ENCODE measurements around the gene VPS39. TPM values are rescaled to one million over a fixed set of nuclear protein-coding genes. Genes with fewer than 3 reads are reported as not detected.

The VPS39 gene
- total RNA-seq, 1 donor from 2014 or later = 81.7 TPM

DNA sequence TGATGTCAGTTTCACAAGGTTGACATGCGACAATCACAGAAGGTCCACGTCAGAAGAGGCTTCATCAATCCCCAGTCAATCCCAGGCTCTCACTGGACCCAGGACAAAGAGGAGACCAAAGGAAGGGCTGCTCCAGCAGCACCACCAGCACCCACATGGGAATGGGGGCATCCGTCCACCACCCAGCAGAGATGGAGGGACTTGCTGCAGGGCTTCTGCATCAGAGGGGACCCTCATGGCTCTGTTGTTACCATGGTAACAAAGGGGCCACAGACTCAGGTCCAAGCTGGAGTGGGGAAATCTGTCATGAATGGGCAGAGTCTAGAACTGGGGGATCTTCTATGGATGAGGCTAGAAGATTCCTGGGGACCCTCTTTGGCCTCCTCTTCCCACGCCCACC, 64.7 kb downstream of the VPS39 start:
- peaks cover 30% of the 10 kb centered on the region for H3K27me3 Mint-ChIP-seq (ENCODE audit: unreplicated experiment)
- no peak overlapping the region for H3K4me3 Mint-ChIP-seq (ENCODE audit: unreplicated experiment)
- no peak for TF ChIP-seq CTCF (IDR thresholded peaks at IDR 0.05)
- no peaks in the 10 kb centered on the region for H3K4me1 Mint-ChIP-seq (ENCODE audit: unreplicated experiment)
- no peak overlapping the region for H3K27ac Mint-ChIP-seq (ENCODE audit: unreplicated experiment)
- no peak for DNase-seq (ENCODE audit: extremely low spot score, unreplicated experiment)
- H3K9me3 Mint-ChIP-seq (ENCODE audit: unreplicated experiment) = no peaks in the 10 kb centered on the region
- no peaks in the 10 kb centered on the region for H3K36me3 Mint-ChIP-seq (ENCODE audit: unreplicated experiment)

GRCh38 chr15:42141795-42142667, 66.1 kb downstream of the VPS39 start:
- no peak for DNase-seq (ENCODE audit: extremely low spot score, unreplicated experiment)
- H3K27me3 Mint-ChIP-seq (ENCODE audit: unreplicated experiment) = peaks cover 30% of the 10 kb centered on the region
- no peak overlapping the region for H3K4me3 Mint-ChIP-seq (ENCODE audit: unreplicated experiment)

DNA sequence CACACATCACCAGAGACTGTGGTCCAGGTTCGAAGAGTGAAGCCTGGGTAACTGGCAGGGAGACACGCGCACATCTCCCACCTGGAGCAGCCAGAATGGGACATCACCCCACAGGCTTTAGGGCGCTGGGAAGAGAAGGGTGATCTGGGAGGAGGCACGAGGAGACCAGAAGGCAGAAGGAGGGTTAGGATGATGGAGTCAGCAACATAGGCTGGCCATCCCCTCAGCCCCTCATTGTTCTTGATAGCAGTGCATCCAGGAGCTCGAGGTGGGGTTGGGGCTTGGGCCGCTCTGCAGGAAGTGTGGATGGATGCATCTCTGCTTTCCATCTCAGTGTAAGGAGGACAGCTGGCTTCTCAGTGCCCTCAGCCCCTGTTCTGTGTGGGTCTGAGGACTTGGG, 66.9 kb downstream of the VPS39 start:
- DNase-seq (ENCODE audit: extremely low spot score, unreplicated experiment) = no peak
- no peak overlapping the region for H3K27ac Mint-ChIP-seq (ENCODE audit: unreplicated experiment)

More at GRCh38 chr15:42141795-42142667, 66.1 kb downstream of the VPS39 start:
- Mint-ChIP-seq H3K27ac (ENCODE audit: unreplicated experiment) (no peak overlapping the region), H3K4me1 (ENCODE audit: unreplicated experiment) (no peaks in the 10 kb centered on the region), H3K36me3 (ENCODE audit: unreplicated experiment) (no peaks in the 10 kb centered on the region), H3K9me3 (ENCODE audit: unreplicated experiment) (no peaks in the 10 kb centered on the region)
- no peak for TF ChIP-seq CTCF (IDR thresholded peaks at IDR 0.05)

DNA sequence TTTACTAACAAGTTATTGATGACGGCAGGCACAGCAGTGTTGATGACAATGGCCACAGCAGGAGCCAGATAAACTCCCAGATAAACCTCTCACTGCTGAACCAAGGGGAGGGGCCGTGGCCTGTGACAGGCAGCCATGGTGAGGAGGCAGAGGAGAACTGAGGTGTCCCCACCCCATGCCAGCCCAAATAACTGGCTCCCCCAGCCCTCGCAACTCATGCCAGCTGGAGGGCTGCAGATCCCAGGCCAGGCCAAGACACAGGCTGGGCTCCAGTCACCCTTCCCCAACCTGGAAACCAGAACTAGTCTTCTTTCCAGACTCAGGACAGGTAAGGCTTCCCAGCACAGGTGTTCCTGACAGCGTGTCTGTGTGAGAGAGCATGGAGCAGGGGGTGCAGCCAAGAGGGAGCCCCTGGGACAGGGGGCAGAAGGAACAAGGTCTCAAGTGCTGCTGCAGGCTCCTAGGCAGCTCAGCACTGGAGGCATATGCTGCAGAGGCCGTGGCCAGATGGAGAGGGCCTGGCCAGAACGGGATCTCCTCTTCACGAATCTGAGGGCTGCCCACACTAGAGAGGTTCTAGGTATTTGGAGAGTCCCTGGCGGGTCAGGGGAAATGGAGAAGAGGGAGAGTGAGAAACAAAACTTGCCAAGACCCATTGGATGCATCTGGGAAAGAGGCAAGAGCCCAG, 67.6 kb downstream of the VPS39 start:
- H3K27me3 Mint-ChIP-seq (ENCODE audit: unreplicated experiment) = peaks cover 30% of the 10 kb centered on the region
- H3K27ac Mint-ChIP-seq (ENCODE audit: unreplicated experiment) = no peak overlapping the region
- DNase-seq (ENCODE audit: extremely low spot score, unreplicated experiment) = no peak
- no peaks in the 10 kb centered on the region for H3K4me1 Mint-ChIP-seq (ENCODE audit: unreplicated experiment)
- no peaks in the 10 kb centered on the region for H3K9me3 Mint-ChIP-seq (ENCODE audit: unreplicated experiment)
- no peak overlapping the region for H3K4me3 Mint-ChIP-seq (ENCODE audit: unreplicated experiment)
- TF ChIP-seq CTCF (IDR thresholded peaks at IDR 0.05) = no peak
- no peaks in the 10 kb centered on the region for H3K36me3 Mint-ChIP-seq (ENCODE audit: unreplicated experiment)

More for the DNA sequence above, 66.9 kb downstream of the VPS39 start:
- Mint-ChIP-seq H3K27me3 (ENCODE audit: unreplicated experiment) (peaks cover 30% of the 10 kb centered on the region), H3K4me1 (ENCODE audit: unreplicated experiment) (no peaks in the 10 kb centered on the region), H3K9me3 (ENCODE audit: unreplicated experiment) (no peaks in the 10 kb centered on the region), H3K4me3 (ENCODE audit: unreplicated experiment) (no peak overlapping the region), H3K36me3 (ENCODE audit: unreplicated experiment) (no peaks in the 10 kb centered on the region)
- TF ChIP-seq CTCF (IDR thresholded peaks at IDR 0.05) = no peak

GRCh38 chr15:42139596-42139995, 68.5 kb downstream of the VPS39 start:
- Mint-ChIP-seq H3K4me1 (ENCODE audit: unreplicated experiment) (no peaks in the 10 kb centered on the region), H3K4me3 (ENCODE audit: unreplicated experiment) (no peak overlapping the region), H3K9me3 (ENCODE audit: unreplicated experiment) (no peaks in the 10 kb centered on the region), H3K27me3 (ENCODE audit: unreplicated experiment) (peaks cover 27% of the 10 kb centered on the region), H3K27ac (ENCODE audit: unreplicated experiment) (no peak overlapping the region), H3K36me3 (ENCODE audit: unreplicated experiment) (no peaks in the 10 kb centered on the region)
- DNase-seq (ENCODE audit: extremely low spot score, unreplicated experiment) = peak; percentile 75
- no peak for TF ChIP-seq CTCF (IDR thresholded peaks at IDR 0.05)

All from osteocyte (in vitro differentiated cells).